Colonic mucosa (tissue), 4 donors: Measurements from ENCODE around the gene CDC45. TPM values are rescaled to one million over a fixed set of nuclear protein-coding genes. Genes with fewer than 3 reads are reported as not detected.

Experiments used
- DNase-seq: peaks from one replicate; pipeline ENCODE4 v3.0.0-alpha.2; 2020
- H3K27ac ChIP-seq: fragments of 200-600 bp; one replicate; pipeline ENCODE4 v1.8.0; 2021
- H3K27me3 ChIP-seq: fragments of 200-600 bp; one replicate; pipeline ENCODE4 v1.8.0; 2021
- H3K36me3 ChIP-seq: fragments of 200-600 bp; one replicate; pipeline ENCODE4 v1.8.0; 2021
- H3K4me1 ChIP-seq: fragments of 200-600 bp; one replicate; pipeline ENCODE4 v1.8.0; 2021; ENCODE audit warnings: mild to moderate bottlenecking
- H3K4me3 ChIP-seq: fragments of 200-600 bp; one replicate; pipeline ENCODE4 v1.8.0; 2021
- H3K9ac ChIP-seq, 2 donors: one replicate each; pipeline ENCODE4 v1.7.0; 2013; ENCODE audit warnings: control low read depth in 2 of 2, low read depth in 2 of 2, low read length in 2 of 2
- H3K9me3 ChIP-seq: fragments of 200-600 bp; one replicate; pipeline ENCODE4 v1.8.0; 2021
- CTCF ChIP-seq: fragments of 200-600 bp; IDR thresholded peaks from one replicate; pipeline ENCODE4 v1.8.0; 2022; ENCODE audit warnings: antibody characterized with exemption, mild to moderate bottlenecking
- intact Hi-C: fragments of 100-400 bp; cut with DNase I; formaldehyde crosslinking; loops from one replicate; pipeline ENCODE4 v1.14.1; 2022
- total RNA-seq, 2 donors: library from RNA; stranded (reverse); fragmentation: NEBNext Ultra II Directional in 1 of 2; extraction: Animal tissue kit (Norgen Biotek cat#: 25700) in 1 of 2; gene quantifications; one replicate each; pipeline ENCODE4 v1.2.1, GENCODE V29; 2021
- donor health status: healthy.
- donor health status: DM: no; HTN: no; CAD: no.
- donor health status: DM: no; HTN: no; CAD: no.

The CDC45 gene
- total RNA-seq, 2 donors from 2014 or later: 5.1 to 35.9 TPM

GRCh38 chr22:19480173-19480568 lies 451 bp downstream of the CDC45 start:
- H3K4me3 ChIP-seq: peak overlapping the region; percentile 81
- no peak for TF ChIP-seq CTCF
- H3K27me3 ChIP-seq: no peaks in the 10 kb centered on the region
- DNase-seq: no peak
- peak overlapping the region in 1 of 2 donors; percentile 41 for H3K9ac ChIP-seq
- H3K9me3 ChIP-seq: no peaks in the 10 kb centered on the region
- intact Hi-C loops: no loop called here
- H3K27ac ChIP-seq: no peak overlapping the region
- no peaks in the 10 kb centered on the region for H3K36me3 ChIP-seq
- peaks cover 11% of the 10 kb centered on the region for H3K4me1 ChIP-seq

GRCh38 chr22:19480789-19481188 lies 1.1 kb downstream of the CDC45 start:
- Histone ChIP-seq H3K36me3 (no peaks in the 10 kb centered on the region), H3K9ac (no peak overlapping the region), H3K27me3 (no peaks in the 10 kb centered on the region), H3K9me3 (no peaks in the 10 kb centered on the region), H3K4me3 (no peak overlapping the region), H3K4me1 (peaks cover 11% of the 10 kb centered on the region), H3K27ac (no peak overlapping the region)
- TF ChIP-seq CTCF: no peak
- intact Hi-C loops: no loop called here
- no peak for DNase-seq

DNA sequence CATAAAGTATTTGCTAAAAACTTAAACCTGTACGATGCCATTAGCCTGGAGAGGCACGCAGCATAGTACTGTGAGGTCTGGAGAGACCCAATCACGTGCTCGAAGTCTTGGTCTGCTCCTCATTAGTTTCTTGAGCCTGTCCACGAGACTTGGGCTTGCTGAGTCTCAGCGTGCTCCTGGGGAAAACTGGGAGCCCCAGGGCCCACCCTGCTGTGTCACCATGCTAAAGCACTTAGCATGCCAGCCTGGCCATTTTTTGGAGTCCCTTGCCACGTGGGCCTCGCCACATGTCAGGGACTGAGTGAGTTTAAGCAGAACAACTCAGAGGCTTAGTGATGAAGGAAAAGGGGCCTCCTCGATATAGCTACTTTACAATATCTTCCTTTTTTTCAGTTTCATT lies 2.6 kb downstream of the CDC45 start:
- Histone ChIP-seq H3K9ac (no peak overlapping the region), H3K4me1 (peaks cover 6% of the 10 kb centered on the region), H3K4me3 (no peak overlapping the region), H3K27me3 (no peaks in the 10 kb centered on the region), H3K9me3 (no peaks in the 10 kb centered on the region), H3K36me3 (no peaks in the 10 kb centered on the region), H3K27ac (no peak overlapping the region)
- DNase-seq: no peak
- no peak for TF ChIP-seq CTCF
- intact Hi-C loops: no loop called here

GRCh38 chr22:19483481-19484244 lies 3.9 kb downstream of the CDC45 start:
- Histone ChIP-seq H3K27ac (no peak overlapping the region), H3K36me3 (no peaks in the 10 kb centered on the region), H3K9ac (no peak overlapping the region), H3K9me3 (no peaks in the 10 kb centered on the region), H3K27me3 (no peaks in the 10 kb centered on the region), H3K4me1 (peaks cover 5% of the 10 kb centered on the region), H3K4me3 (no peak overlapping the region)
- intact Hi-C loops: no loop called here
- TF ChIP-seq CTCF: no peak
- DNase-seq: no peak

DNA sequence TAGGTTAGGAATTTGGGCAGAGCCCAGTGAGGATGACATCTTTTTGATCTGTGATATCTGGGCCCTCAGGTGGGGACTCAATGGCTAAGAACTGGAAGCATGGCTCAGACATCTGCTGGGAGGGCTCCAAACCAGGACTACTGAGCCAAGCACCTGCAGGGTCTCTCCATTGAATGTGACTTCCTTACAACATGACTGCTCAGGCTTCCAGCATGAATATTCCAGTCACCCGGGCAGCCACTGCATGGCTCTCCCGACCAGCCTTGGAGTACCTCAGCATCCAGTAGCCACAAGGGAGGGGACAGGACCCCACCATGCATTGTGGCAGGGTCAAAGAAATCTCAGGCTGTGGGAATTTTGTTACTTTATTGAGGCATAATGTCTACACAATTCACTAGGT lies 8.6 kb downstream of the CDC45 start:
- DNase-seq: no peak
- Histone ChIP-seq H3K27me3 (no peaks in the 10 kb centered on the region), H3K9me3 (no peaks in the 10 kb centered on the region), H3K36me3 (no peaks in the 10 kb centered on the region), H3K4me3 (no peak overlapping the region), H3K4me1 (no peaks in the 10 kb centered on the region), H3K27ac (no peak overlapping the region), H3K9ac (no peak overlapping the region)
- TF ChIP-seq CTCF: no peak
- intact Hi-C loops: no loop called here
